Neutrophil (primary cell): Measurements from ENCODE around the gene CNTNAP2.

Source experiments
- H3K27ac ChIP-seq: fragments of 200-600 bp; sonication (generic); 2 replicates; pipeline ENCODE4 v1.5.1; 2016; ENCODE audit warnings: mild to moderate bottlenecking, moderate library complexity
- H3K27me3 ChIP-seq: fragments of 200-600 bp; sonication (generic); 2 replicates; pipeline ENCODE4 v1.6.0; 2016; ENCODE audit warnings: mild to moderate bottlenecking
- H3K36me3 ChIP-seq: fragments of 200-600 bp; sonication (generic); 2 replicates; pipeline ENCODE4 v1.5.1; 2017
- H3K4me1 ChIP-seq, 2 experiments: fragments of 200-600 bp in 1 of 2; sonication (generic) in 1 of 2; 1 replicate in 1 of 2; 2 replicates in 1 of 2; pipeline versions ENCODE4 v1.5.1 to v1.6.1; 2013 to 2016; ENCODE audit warnings: low read depth in 1 of 2, low read length in 1 of 2, mild to moderate bottlenecking in 1 of 2, moderate library complexity in 1 of 2; ENCODE audit not compliant: control insufficient read depth in 1 of 2, insufficient read depth in 1 of 2
- H3K4me3 ChIP-seq, 2 experiments: fragments of 200-600 bp in 1 of 2; sonication (generic) in 1 of 2; 1 replicate in 1 of 2; 2 replicates in 1 of 2; pipeline ENCODE4 v1.5.1; 2013 to 2016; ENCODE audit warnings: low read depth in 1 of 2, low read length in 1 of 2, mild to moderate bottlenecking in 1 of 2, moderate library complexity in 1 of 2
- H3K9me3 ChIP-seq: fragments of 200-600 bp; sonication (generic); 2 replicates; pipeline ENCODE4 v1.5.1; 2016
- CTCF ChIP-seq: fragments of 200-600 bp; sonication (generic); IDR thresholded peaks from 2 replicates; pipeline ENCODE4 v1.5.1; 2016; ENCODE audit warnings: antibody characterized with exemption

Gene CNTNAP2

GRCh38 chr7:146554556-146554955 lies 438.0 kb downstream of the CNTNAP2 start:
- H3K9me3 ChIP-seq: no peaks in the 10 kb centered on the region
- H3K4me3 ChIP-seq: no peak overlapping the region
- H3K27me3 ChIP-seq: no peaks in the 10 kb centered on the region
- H3K27ac ChIP-seq: no peak overlapping the region
- H3K4me1 ChIP-seq: no peaks in the 10 kb centered on the region
- no peak for TF ChIP-seq CTCF
- no peaks in the 10 kb centered on the region for H3K36me3 ChIP-seq

- Histone ChIP-seq H3K4me1 (no peaks in the 10 kb centered on the region), H3K27me3 (no peaks in the 10 kb centered on the region), H3K36me3 (no peaks in the 10 kb centered on the region), H3K4me3 (no peak overlapping the region), H3K27ac (no peak overlapping the region), H3K9me3 (no peaks in the 10 kb centered on the region)
- TF ChIP-seq CTCF: no peak
These were observed 441.4 kb downstream of the CNTNAP2 start for GRCh38 chr7:146557971-146558469.

- no peaks in the 10 kb centered on the region for H3K4me1 ChIP-seq
- H3K36me3 ChIP-seq: no peaks in the 10 kb centered on the region
- H3K9me3 ChIP-seq: no peaks in the 10 kb centered on the region
- no peaks in the 10 kb centered on the region for H3K27me3 ChIP-seq
- H3K4me3 ChIP-seq: no peak overlapping the region
- no peak for TF ChIP-seq CTCF
- no peak overlapping the region for H3K27ac ChIP-seq
These were observed 449.3 kb downstream of the CNTNAP2 start for GRCh38 chr7:146565872-146566271.

GRCh38 chr7:146575903-146576302 lies 459.3 kb downstream of the CNTNAP2 start:
- H3K4me1 ChIP-seq: no peaks in the 10 kb centered on the region
- no peak overlapping the region for H3K27ac ChIP-seq
- H3K4me3 ChIP-seq: no peak overlapping the region
- TF ChIP-seq CTCF: no peak
- H3K27me3 ChIP-seq: no peaks in the 10 kb centered on the region
- no peaks in the 10 kb centered on the region for H3K36me3 ChIP-seq
- no peaks in the 10 kb centered on the region for H3K9me3 ChIP-seq

- no peaks in the 10 kb centered on the region for H3K4me1 ChIP-seq
- H3K36me3 ChIP-seq: no peaks in the 10 kb centered on the region
- H3K4me3 ChIP-seq: no peak overlapping the region
- H3K27ac ChIP-seq: no peak overlapping the region
- no peaks in the 10 kb centered on the region for H3K9me3 ChIP-seq
- H3K27me3 ChIP-seq: no peaks in the 10 kb centered on the region
- no peak for TF ChIP-seq CTCF
These were observed 475.4 kb downstream of the CNTNAP2 start for GRCh38 chr7:146591976-146592375.

GRCh38 chr7:146606628-146607027 lies 490.0 kb downstream of the CNTNAP2 start:
- no peaks in the 10 kb centered on the region for H3K4me1 ChIP-seq
- H3K4me3 ChIP-seq: no peak overlapping the region
- TF ChIP-seq CTCF: no peak
- H3K9me3 ChIP-seq: no peaks in the 10 kb centered on the region
- no peaks in the 10 kb centered on the region for H3K27me3 ChIP-seq
- no peak overlapping the region for H3K27ac ChIP-seq
- H3K36me3 ChIP-seq: no peaks in the 10 kb centered on the region
